Effector memory CD4-positive, alpha-beta T cell (primary cell): ENCODE measurements around the gene STX5.

Experiments
- DNase-seq, 3 donors: peaks; one replicate each; pipeline ENCODE4 v3.0.0-alpha.2; 2020
- H3K27ac ChIP-seq: 2 replicates; pipeline ENCODE4 v1.7.0; 2013; ENCODE audit warnings: mild to moderate bottlenecking, low read length, moderate library complexity; ENCODE audit not compliant: insufficient read depth, poor library complexity, severe bottlenecking
- H3K27me3 ChIP-seq: replicated peaks from 2 replicates; pipeline ENCODE4 v1.7.0; 2013; ENCODE audit warnings: mild to moderate bottlenecking, low read length; ENCODE audit not compliant: insufficient read depth, control insufficient read depth, poor library complexity, severe bottlenecking
- H3K36me3 ChIP-seq: 2 replicates; pipeline ENCODE4 v1.7.0; 2013; ENCODE audit warnings: mild to moderate bottlenecking, low read length, moderate library complexity; ENCODE audit not compliant: control insufficient read depth, insufficient read depth
- H3K4me1 ChIP-seq: 2 replicates; pipeline ENCODE4 v1.7.0; 2013; ENCODE audit warnings: low read length, mild to moderate bottlenecking; ENCODE audit not compliant: control insufficient read depth, insufficient read depth, poor library complexity, severe bottlenecking
- H3K4me3 ChIP-seq: 2 replicates; pipeline ENCODE4 v1.7.0; 2013; ENCODE audit warnings: low read length, low read depth, mild to moderate bottlenecking; ENCODE audit not compliant: insufficient read depth, poor library complexity, severe bottlenecking
- H3K9me3 ChIP-seq: 2 replicates; pipeline ENCODE4 v1.7.0; 2013; ENCODE audit warnings: mild to moderate bottlenecking, low read length, moderate library complexity; ENCODE audit not compliant: control insufficient read depth

The STX5 gene

DNA sequence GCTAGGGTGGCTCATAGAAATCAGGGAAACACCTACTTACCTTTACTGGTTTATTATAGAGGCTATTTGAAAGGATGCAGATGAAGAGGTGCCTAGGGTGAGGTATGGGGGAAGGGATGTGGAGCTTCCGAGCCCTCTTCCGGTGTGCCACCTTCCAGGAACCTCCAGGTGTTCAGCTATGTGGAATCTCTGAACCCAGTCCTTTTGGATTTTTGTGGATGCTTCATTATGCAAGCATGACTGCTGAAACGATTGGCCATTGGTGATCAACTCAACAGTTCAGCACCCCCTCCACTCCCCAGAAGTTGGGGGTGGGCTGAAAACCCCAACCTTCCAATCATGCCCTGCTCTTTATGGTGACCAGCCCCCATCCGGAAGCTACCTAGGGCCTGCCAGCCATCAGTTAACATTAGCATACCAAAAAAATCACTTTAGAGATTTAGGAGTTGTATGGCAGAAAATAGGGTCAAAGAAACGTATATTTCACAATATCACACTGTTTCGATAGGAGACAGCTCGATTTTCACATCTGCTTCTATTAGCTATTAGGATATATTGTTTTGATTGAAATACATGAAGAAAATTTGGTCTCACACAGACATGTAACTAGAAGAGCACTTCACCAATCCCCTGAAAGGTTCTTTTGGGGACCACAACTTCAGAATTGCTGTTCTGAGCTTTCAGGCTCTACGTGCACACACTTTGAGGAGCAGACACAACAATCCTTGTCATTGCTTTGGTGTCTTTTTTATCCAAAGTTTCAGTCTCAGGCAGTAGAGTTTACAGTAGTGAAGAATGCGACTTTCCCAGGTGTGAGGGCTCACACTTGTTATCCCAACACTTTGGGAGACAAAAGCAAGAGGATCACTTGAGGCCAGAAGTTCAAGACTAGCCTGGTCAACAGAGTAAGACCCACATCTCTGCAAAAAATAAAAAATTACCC, 73.7 kb downstream of the STX5 start:
- no peak for DNase-seq
- Histone ChIP-seq H3K9me3 (no peaks in the 10 kb centered on the region), H3K36me3 (no peaks in the 10 kb centered on the region), H3K27me3 (no peaks in the 10 kb centered on the region), H3K4me3 (no peak overlapping the region), H3K27ac (no peak overlapping the region), H3K4me1 (peaks cover 27% of the 10 kb centered on the region)
